CD4-positive, alpha-beta T cell (primary cell): ENCODE data around the gene NAMPT. TPM values are rescaled to one million over a fixed set of nuclear protein-coding genes. Genes with fewer than 3 reads are reported as not detected.

Source experiments
- ATAC-seq: fragments of 200-7000 bp; cut with Tn5 transposase; one replicate; pipeline ENCODE4 v1.10.0; 2022; ENCODE audit warnings: mild to moderate bottlenecking; ENCODE audit not compliant: poor library complexity
- CTCF ChIA-PET: fragments of 350-600 bp; sonication (Branson Sonifier 250); formaldehyde crosslinking; loops from one replicate; lab custom pipeline; 2021; ENCODE audit warnings: antibody characterized with exemption, inconsistent platforms; lab: Charles Lee
- POLR2A ChIA-PET: fragments of 350-600 bp; sonication (Branson Sonifier 250); formaldehyde crosslinking; loops from one replicate; lab custom pipeline; 2021; ENCODE audit warnings: antibody characterized with exemption, inconsistent platforms; lab: Charles Lee
- DNase-seq, 14 experiments: peaks; one replicate each; pipeline ENCODE4 v3.0.0-alpha.2; 2013 to 2020; ENCODE audit warnings: mixed read lengths in 2 of 14
- H3K27ac ChIP-seq, 2 donors: one replicate each; pipeline versions ENCODE4 v1.5.1 to v1.7.0; 2013; ENCODE audit warnings: low read length in 2 of 2, low read depth in 1 of 2, mild to moderate bottlenecking in 1 of 2
- H3K27me3 ChIP-seq, 2 experiments: 1 replicate in 1 of 2; 2 replicates in 1 of 2; pipeline versions ENCODE4 v1.6.1 to v1.7.0; 2013; ENCODE audit warnings: low read length in 2 of 2, control low read depth in 1 of 2, mild to moderate bottlenecking in 1 of 2, moderate library complexity in 1 of 2; ENCODE audit not compliant: insufficient read depth in 2 of 2, control insufficient read depth in 1 of 2
- H3K36me3 ChIP-seq: one replicate; pipeline ENCODE4 v1.6.1; 2013; ENCODE audit warnings: low read length, control low read depth; ENCODE audit not compliant: insufficient read depth
- H3K4me1 ChIP-seq: one replicate; pipeline ENCODE4 v1.6.1; 2013; ENCODE audit warnings: low read length, control low read depth; ENCODE audit not compliant: insufficient read depth
- H3K4me3 ChIP-seq: one replicate; pipeline ENCODE4 v1.5.1; 2013; ENCODE audit warnings: mild to moderate bottlenecking, low read length, moderate library complexity
- H3K9me3 ChIP-seq, 2 experiments: 1 replicate in 1 of 2; 2 replicates in 1 of 2; pipeline versions ENCODE4 v1.6.1 to v1.7.0; 2013; ENCODE audit warnings: low read length in 2 of 2, mild to moderate bottlenecking in 2 of 2, control low read depth in 1 of 2, moderate library complexity in 1 of 2; ENCODE audit not compliant: control insufficient read depth in 1 of 2, insufficient read depth in 1 of 2
- H3K27ac Mint-ChIP-seq: one replicate; pipeline ENCODE4 v1.8.0; 2020; ENCODE audit warnings: mixed read lengths
- H3K27me3 Mint-ChIP-seq: one replicate; pipeline ENCODE4 v1.8.0; 2021; ENCODE audit warnings: mixed read lengths
- H3K36me3 Mint-ChIP-seq: one replicate; pipeline ENCODE4 v1.8.0; 2021; ENCODE audit warnings: low read depth, mixed read lengths
- H3K4me1 Mint-ChIP-seq: one replicate; pipeline ENCODE4 v1.8.0; 2021; ENCODE audit warnings: low read depth, mixed read lengths
- H3K4me3 Mint-ChIP-seq: one replicate; pipeline ENCODE4 v1.8.0; 2020; ENCODE audit warnings: mild to moderate bottlenecking, mixed read lengths
- H3K9me3 Mint-ChIP-seq: one replicate; pipeline ENCODE4 v1.8.0; 2020; ENCODE audit warnings: mixed read lengths
- CTCF ChIP-seq: fragments of 200-600 bp; IDR thresholded peaks from one replicate; pipeline ENCODE4 v1.8.0; 2022; ENCODE audit warnings: antibody characterized with exemption, mild to moderate bottlenecking
- intact Hi-C, 2 experiments: fragments of 100-400 bp; cut with DNase I in 1 of 2; cut with micrococcal nuclease in 1 of 2; formaldehyde crosslinking; loops; one replicate each; pipeline versions ENCODE4 v1.15.1 to v1.9.0; 2023 to 2025; cut with DNase I, micrococcal nuclease
- total RNA-seq, 174 experiments: library from RNA in 2 of 174; stranded (reverse) in 2 of 174; gene quantifications; one replicate each; pipeline ENCODE4 v1.2.3 and lab custom pipeline; 2021 to 2026

NAMPT gene
- total RNA-seq, 2 experiments from 2014 or later = 154 to 159 TPM

DNA sequence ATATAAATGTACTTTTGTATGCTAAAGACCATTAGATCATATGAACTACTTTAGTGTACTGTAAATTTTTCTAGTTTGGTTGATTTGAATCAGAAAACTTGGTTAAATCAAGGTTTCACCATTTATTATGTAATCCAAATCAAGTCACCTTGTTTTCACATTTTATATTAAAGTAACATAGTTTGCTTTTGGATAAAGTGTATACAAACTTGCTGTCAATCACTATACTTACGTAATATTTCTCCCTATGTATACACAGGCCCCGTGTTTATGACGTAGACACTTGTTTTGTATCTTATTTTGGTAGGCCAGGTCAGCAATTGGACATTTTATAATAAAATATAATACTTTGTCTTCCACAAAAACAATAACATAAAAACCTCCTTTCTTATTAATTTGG lies 32.2 kb downstream of the NAMPT start:
- no peak overlapping the region for H3K4me3 Mint-ChIP-seq
- TF ChIP-seq CTCF = no peak
- H3K36me3 ChIP-seq = peaks cover 42% of the 10 kb centered on the region
- H3K4me3 ChIP-seq = no peak overlapping the region
- H3K4me1 ChIP-seq = no peaks in the 10 kb centered on the region
- DNase-seq (no peak), ATAC-seq (no peak)
- H3K27ac ChIP-seq = no peak overlapping the region
- H3K27ac Mint-ChIP-seq = no peak overlapping the region
- intact Hi-C loops = no loop called here
- no peaks in the 10 kb centered on the region for H3K27me3 ChIP-seq
- H3K27me3 Mint-ChIP-seq = no peaks in the 10 kb centered on the region
- ChIA-PET CTCF (no interaction called here), POLR2A (no interaction called here)
- peaks cover 88% of the 10 kb centered on the region for H3K36me3 Mint-ChIP-seq
- peaks cover 0 to 4% of the 10 kb centered on the region in 2 experiments for H3K9me3 ChIP-seq
- peaks cover 5% of the 10 kb centered on the region for H3K9me3 Mint-ChIP-seq
- H3K4me1 Mint-ChIP-seq = no peaks in the 10 kb centered on the region

GRCh38 chr7:106249488-106249887 lies 35.3 kb downstream of the NAMPT start:
- DNase-seq = no peak
- Histone ChIP-seq H3K36me3 (peaks cover 36% of the 10 kb centered on the region), H3K9me3 (peaks cover 0 to 13% of the 10 kb centered on the region in 2 experiments), H3K27ac (no peak overlapping the region), H3K4me3 (no peak overlapping the region), H3K4me1 (no peaks in the 10 kb centered on the region), H3K27me3 (no peaks in the 10 kb centered on the region)
- Mint-ChIP-seq H3K27me3 (no peaks in the 10 kb centered on the region), H3K4me3 (no peak overlapping the region), H3K9me3 (peaks cover 9% of the 10 kb centered on the region), H3K27ac (no peak overlapping the region), H3K4me1 (no peaks in the 10 kb centered on the region), H3K36me3 (peaks cover 68% of the 10 kb centered on the region)
- intact Hi-C loops = loop anchor here in 1 of 2 experiments (5.0 kb wide), 1 partner anchor 68 kb away; no protein-coding TSS in a partner anchor
- no peak for ATAC-seq
- POLR2A ChIA-PET = no interaction called here
- CTCF ChIA-PET = no interaction called here
- TF ChIP-seq CTCF = no peak

GRCh38 chr7:106248600-106248999 lies 36.2 kb downstream of the NAMPT start:
- intact Hi-C loops = loop anchor here in 1 of 2 experiments (5.0 kb wide), 1 partner anchor 69 kb away; no protein-coding TSS in a partner anchor
- ATAC-seq (no peak), DNase-seq (no peak)
- peaks cover 28% of the 10 kb centered on the region for H3K36me3 ChIP-seq
- TF ChIP-seq CTCF = no peak
- H3K27ac ChIP-seq = no peak overlapping the region
- H3K4me1 Mint-ChIP-seq = no peaks in the 10 kb centered on the region
- H3K4me3 ChIP-seq = no peak overlapping the region
- no peaks in the 10 kb centered on the region for H3K27me3 Mint-ChIP-seq
- no peak overlapping the region for H3K27ac Mint-ChIP-seq
- peaks cover 12% of the 10 kb centered on the region for H3K9me3 Mint-ChIP-seq
- peaks cover 0 to 13% of the 10 kb centered on the region in 2 experiments for H3K9me3 ChIP-seq
- no peaks in the 10 kb centered on the region for H3K4me1 ChIP-seq
- POLR2A ChIA-PET = no interaction called here
- peaks cover 63% of the 10 kb centered on the region for H3K36me3 Mint-ChIP-seq
- no peaks in the 10 kb centered on the region for H3K27me3 ChIP-seq
- no peak overlapping the region for H3K4me3 Mint-ChIP-seq
- CTCF ChIA-PET = no interaction called here
